ENCODE results near the gene SPRR1B. TPM values are rescaled to one million over a fixed set of nuclear protein-coding genes. Genes with fewer than 3 reads are reported as not detected.

The SPRR1B gene
- total and polyA plus RNA-seq, 9 of the 15 experiments (the other 6 are each of a cell fraction or from before 2014, with no cell fraction given), result not detected

- TF ChIP-seq UBTF (IDR thresholded peaks at IDR 0.05; ENCODE audit: borderline replicate concordance in 1 of 2, low read depth in 2 of 2, low read length in 2 of 2) (0 out of 4 replicates have a peak, but pooled peaks of 1 of the 2 experiments have one; percentile 20), CBFB (CRISPR knock-in tag; IDR thresholded peaks at IDR 0.05) (no peak), SETDB1 (IDR thresholded peaks at IDR 0.05; ENCODE audit: low read length) (no peak), CCAR2 (IDR thresholded peaks at IDR 0.05; ENCODE audit: low read depth, low read length) (no peak), E4F1 (CRISPR knock-in tag; IDR thresholded peaks at IDR 0.05; ENCODE audit: borderline replicate concordance) (no peak), POLR2H (tag; IDR thresholded peaks at IDR 0.05; ENCODE audit: low read depth) (no peak), GABPA (tag; conservative IDR thresholded peaks at IDR 0.05; ENCODE audit: low read depth) (0 out of 2 replicates have a peak, but pooled peaks have one; percentile 22), ILK (tag; IDR thresholded peaks at IDR 0.05; ENCODE audit: borderline replicate concordance, low read depth) (no peak), FUS (optimal IDR thresholded peaks at IDR 0.05; ENCODE audit: low read depth, low read length) (no peak), RHOXF2B (CRISPR knock-in tag; conservative IDR thresholded peaks at IDR 0.05) (no peak), BRD4 (IDR thresholded peaks at IDR 0.05) (no peak), PHTF2 (CRISPR knock-in tag; IDR thresholded peaks at IDR 0.05) (no peak), ZNF512 (tag; IDR thresholded peaks at IDR 0.05) (no peak), ARNT (IDR thresholded peaks at IDR 0.05) (peak in 1 of 2 experiments; percentile 34; a peak in 1 of 4 replicates), NR2C2 (CRISPR knock-in tag; IDR thresholded peaks at IDR 0.05) (no peak), NR2C2 (tag; IDR thresholded peaks at IDR 0.05) (0 out of 2 replicates have a peak, but pooled peaks have one; percentile 24)
Measured at GRCh38 chr1:153058826-153059784, 28.1 kb downstream of the SPRR1B start (continued).
